HG02798 (cell line): ENCODE results near the gene ATP6V1A.

Experiments used
- ATAC-seq: cut with Tn5 transposase; IDR thresholded peaks from one replicate; pipeline ENCODE4 v1.9.1; 2021; ENCODE audit warnings: mild to moderate bottlenecking; ENCODE audit not compliant: unreplicated experiment, poor library complexity

ATP6V1A gene

DNA sequence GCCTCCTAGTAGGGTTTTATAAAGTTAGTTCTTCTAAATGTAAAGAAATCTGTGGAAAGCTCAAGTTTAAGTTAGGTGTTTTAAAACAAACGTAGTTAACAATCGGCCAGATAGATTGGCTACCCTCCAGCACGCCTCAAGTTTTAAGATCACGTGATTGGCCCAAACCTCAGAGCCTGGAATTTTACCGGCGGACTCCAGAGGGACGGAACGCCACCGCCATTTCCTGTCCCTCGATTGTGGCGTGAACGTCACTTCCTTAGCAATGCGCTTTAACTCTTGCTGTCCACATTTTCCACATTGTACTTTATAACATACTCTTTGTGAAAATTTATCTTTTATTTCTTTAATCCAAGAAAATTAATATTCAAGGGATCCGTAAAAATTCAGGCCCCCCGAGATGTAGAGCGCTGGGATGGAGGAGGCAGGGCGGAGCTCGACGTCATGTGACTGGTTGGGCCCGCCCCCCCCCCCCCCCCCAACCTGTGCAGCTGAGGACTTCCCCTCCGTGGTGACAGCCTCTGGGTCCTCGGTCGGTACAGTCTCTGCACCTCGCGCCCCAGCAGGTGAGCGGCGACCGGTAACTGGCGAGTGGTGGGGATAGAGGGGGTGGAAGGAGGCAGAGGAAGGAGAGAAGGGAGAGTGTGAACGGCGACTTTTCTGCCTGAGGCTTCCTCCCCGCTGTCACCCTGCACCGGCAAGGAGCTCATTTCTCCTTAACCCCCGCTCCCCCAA, at the start of gene ATP6V1A:
Gene ATP6V1A (plus strand): TSS at position 488 of the 735 bp plus-strand sequence. CDS start 31,719 bp downstream, outside the sequence.
- peak; percentile 47 for ATAC-seq

DNA sequence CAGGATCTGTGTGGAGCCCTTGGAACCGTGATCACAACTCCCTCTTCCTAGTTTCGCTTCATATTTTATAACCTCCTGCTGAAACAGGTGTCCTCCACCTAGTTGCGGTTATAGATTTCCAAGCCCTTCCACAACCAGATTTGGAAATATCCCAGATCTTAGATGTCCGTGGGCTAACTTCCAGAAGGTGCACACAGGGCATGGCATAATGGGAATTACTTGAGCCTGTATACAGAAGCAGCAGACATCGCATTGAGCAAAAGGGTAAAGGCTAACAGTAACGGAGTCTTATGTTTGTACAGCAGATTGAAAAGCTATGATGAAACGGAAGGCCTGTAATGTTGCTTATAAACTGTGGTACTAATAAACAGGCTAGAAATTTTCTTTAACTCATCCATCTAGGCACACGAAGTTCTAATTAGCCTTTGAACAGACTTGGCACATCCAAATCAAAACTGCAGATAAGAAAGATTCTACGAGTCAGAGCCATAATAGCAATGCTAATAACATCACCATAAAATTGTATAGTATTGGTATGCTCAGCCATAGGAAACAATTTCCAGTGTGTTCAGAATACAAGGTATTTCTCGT, 49.2 kb upstream of the ATP6V1A start:
- ATAC-seq, result no peak

DNA sequence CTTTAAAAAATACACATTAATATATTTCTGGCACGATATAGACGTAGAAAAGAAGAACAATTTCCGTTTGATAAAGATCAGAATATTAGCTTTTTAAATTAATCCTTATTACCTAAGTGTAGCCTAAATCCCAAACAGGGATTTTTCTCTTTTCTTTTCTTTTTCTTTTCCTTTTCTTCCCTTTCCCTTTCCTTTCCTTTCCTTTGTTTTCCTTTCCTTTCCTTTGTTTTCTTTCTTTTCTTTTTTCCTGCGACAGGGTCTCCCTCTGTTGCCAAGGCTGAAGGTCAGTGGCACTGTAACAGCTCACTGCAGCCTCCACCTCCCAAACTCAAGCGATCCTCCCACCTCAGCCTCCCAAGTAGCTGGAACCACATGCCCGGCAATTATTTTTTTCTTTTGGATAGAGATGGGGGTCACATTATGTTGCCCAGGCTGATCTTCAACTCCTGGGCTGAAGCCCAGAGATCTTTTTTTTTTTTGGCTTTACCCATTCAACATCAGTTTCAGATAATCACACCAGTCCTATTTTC, 48.6 kb upstream of the ATP6V1A start:
- ATAC-seq, result no peak

DNA sequence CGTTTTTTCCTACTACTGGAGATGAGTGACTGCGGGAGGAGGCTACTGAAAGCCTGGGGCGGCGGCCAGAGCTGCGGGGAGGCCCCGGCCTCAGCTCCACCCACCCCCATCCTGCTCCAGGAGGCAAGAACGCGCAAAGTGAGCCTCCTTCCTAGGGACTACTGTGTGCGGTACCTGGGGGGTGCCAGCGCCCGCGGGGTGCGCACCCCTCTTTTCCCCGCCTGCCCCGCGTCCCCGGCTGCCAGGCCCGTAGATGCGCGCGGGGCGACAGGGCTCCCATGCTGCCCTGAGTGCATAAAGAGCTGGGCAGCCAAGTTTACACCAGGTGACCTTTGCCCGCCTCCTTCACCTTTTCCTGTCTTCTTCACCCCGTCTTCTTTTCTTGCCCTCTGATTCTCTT, 47.9 kb upstream of the ATP6V1A start:
- ATAC-seq, result no peak

DNA sequence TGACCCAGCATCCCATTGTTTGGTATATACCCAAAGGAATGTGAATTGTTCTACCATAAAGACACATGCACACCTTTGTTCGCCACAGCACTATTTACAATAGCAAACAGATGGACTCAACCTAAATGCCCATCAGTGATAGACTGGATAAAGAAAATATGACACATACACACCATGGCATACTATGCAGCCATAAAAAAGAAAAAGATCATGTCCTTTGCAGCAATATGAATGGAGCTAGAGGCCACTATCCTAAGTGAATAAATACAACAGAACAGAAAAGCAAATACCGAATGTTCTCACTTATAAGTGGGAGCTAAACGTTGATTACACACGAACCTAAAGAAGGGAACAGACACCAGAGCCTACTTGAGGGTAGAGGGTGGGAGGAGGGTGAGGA, 39.0 kb upstream of the ATP6V1A start:
- no peak for ATAC-seq

DNA sequence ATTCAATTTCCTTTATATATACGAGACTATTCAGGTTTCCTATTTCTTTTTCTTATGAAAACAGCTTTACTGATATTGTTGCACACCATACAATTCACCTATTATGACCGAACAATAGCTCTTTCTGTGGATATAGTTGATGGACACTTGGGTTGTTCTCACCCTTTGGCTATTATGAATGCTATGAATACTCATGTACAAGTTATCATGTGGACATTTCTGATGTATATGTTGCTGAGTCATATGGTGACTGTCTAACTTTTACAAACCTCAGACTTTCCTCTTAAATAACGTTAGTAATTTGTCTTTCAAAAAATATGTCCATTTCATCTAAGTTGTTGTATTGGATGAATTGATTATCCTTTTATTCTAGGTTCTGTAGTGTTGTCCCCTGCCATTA, 34.7 kb upstream of the ATP6V1A start:
- no peak for ATAC-seq

DNA sequence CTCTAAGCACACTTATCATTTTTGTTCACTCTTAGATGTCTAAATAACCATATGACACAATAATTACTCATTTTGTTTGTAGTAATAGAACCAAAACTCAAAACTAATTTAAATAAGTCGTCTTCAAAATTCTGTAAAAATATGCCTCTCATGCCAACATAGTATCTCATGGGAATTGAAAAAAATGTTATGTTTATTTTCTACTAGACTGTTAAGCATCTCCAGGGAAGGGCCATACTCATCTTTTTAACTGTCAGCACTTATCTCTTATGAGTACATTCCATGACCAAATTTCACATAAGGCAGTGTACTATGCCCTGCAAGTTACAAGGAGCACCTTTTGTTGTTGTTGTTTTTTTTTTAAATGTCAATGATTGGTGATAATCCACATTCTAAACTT, 32.1 kb upstream of the ATP6V1A start:
- ATAC-seq, result no peak

DNA sequence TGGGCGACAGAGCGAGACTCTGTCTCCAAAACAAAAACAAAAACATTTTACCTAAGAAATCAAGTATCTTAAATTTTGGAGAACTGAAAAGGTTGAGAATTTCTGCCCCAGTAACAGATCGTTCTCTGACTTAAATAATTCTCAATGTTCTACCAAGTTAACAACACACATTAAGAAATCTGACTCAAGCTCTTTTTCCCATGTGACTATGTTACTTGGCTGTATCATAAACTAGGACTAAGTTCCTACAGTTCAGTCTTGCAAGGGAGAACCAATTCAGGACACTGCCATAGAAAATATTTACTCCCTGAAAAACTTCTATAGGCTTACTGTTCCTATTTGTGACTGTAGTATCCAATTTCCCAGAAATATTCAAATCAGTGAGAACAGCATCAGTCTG, 29.5 kb upstream of the ATP6V1A start:
- ATAC-seq, result no peak

DNA sequence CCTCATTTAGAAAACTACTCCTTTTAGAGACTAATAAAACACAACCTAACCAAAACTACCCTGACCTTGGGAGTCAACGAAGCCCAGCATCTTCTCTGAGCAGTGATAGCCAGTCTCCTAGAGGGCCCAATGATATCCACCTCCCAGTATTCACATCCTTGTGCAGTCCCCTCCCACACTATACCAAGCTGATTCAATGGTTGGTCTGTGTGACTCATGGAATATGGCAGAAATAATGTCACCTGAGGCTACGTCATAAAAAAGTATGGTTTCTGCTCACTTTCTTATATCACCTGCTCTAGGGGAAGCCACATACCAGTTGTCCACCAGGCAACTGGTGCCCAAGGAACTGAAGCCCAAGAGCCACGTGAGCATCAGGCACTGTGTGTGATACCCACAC, 29.0 kb upstream of the ATP6V1A start:
- ATAC-seq, result no peak

DNA sequence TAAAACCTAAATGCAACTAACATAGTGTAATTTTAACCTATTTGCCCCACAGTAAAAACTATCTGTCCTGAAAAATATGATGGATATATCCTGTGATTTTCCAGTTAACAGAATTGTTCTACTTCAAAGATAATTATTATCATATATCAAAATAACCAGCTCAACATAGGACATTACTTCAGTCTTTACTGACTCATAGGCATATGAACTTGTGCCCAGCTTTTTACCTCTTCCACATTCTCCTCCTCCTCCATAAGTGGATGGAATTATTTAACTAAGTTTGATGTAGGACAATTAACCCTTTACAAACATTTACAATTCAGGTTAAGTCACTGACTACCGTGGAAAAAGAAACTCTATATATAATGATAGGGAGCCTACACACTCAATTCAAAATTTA, 27.5 kb upstream of the ATP6V1A start:
- ATAC-seq, result no peak

DNA sequence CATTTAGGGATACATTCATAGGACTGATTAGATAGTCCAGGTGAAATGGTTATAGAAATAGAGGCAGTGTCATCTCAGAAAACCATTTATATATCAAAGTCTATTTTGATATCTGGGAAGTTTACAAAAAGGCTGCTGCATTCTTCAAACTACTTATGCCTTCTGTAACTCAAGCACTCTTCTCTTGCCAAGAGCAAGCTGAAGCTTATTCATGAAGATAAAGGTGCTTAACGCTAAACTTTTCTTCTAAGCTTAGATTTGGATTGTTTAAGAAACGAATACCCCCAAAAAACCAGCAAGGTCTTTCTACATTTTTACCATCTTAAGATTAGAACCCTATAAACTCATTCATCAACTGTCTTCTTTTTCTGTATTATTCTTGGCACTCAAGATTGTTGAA, 27.1 kb upstream of the ATP6V1A start:
- ATAC-seq, result no peak

DNA sequence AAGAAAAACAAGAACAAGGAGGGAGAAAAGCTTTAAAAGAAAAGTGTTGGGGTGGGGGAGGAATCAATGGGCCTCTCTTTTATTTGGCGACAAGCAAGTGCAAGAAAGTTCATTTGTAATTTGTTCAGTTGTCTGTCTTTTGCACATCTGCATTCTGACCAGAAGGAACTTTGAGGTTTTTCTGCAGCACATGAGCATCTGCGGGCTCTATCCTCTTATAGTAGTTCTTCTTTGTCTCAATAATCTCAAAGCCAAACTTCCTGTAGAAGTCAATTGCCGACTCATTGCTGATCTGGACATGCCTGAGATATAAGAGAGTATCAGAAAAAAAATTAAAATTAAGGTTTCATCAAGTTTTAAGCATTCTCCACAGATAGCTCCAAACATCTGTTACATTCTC, 25.2 kb upstream of the ATP6V1A start:
- no peak for ATAC-seq

DNA sequence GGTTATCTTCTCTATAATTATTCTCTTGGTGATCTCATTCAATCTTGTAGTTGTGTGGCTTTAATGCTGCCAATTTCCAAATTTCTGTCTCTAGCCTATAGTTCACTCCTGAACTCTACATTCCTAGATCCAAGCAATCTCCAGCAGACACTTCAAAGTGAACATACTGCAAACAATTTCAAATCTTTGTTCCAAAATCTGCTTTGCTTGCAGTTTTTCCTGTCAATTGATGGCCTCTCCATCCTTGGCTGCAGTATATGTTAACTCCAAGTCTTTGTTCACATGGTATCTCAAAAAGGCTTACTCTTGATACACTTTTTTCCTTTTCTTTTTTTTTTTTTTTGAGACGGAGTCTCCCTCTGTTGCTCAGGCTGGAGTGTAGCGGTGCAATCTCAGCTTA, 18.2 kb upstream of the ATP6V1A start:
- no peak for ATAC-seq

DNA sequence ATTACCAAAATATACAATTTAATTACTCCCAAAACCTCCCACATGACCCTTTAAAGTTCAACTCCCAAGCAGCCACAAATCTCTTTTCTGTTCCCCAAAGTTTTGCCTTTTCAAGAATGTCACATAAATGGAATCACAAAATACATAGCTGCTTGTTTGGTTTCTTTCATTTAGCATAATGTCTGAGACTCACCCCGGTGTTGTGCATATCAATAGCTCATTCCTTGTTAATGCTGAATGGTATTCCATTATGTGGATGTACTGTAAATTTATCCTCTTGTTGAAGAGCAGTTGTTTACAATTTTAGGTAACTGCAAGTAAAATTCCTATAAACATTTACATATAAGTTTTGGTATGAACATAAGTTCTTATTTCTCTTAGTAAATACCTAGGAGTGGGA, 16.3 kb upstream of the ATP6V1A start:
- ATAC-seq, result no peak

DNA sequence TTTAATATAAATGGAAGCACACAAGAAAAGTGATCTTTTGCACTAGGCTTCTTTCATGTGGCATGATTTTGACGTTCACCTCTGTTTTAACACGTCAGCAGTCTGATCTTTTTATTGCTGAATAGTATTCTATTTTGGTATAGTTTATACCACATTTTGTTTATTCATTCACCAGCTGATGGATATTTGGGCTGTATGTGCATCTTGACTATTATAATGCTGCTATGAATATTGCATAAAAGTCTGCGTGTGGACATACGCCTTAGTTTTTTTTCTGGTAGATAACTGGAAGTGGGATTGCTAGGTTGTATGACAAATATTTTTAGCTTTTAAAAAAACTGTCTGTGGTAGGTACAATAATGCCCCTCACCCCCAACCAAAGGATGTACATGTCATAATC, 15.1 kb upstream of the ATP6V1A start:
- no peak for ATAC-seq

DNA sequence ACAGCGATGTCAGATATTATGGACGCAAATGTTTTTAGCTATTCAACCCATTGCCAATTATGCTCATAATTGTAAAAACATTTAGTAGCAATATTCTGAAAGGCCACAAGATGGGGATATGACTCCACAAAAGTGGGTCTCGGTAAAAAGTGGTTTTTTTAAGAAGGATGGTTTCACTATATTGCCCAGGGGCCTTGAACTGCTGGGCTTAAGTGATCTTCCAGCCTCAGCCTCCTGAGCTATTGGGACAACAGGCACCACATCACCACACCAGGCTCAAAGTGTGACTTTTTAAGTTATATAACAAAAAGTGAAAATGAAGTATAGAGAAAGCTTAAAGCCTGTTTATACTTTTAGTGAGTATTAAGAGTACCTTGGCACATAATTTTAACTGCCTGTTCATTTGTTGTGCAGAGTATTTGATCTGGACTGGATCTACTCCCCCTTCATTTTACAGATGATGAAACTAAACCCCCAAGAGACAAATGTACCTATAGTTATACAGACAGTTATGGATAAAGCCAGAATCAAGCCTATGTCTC, 10.2 kb upstream of the ATP6V1A start:
- peak; percentile 76 for ATAC-seq

DNA sequence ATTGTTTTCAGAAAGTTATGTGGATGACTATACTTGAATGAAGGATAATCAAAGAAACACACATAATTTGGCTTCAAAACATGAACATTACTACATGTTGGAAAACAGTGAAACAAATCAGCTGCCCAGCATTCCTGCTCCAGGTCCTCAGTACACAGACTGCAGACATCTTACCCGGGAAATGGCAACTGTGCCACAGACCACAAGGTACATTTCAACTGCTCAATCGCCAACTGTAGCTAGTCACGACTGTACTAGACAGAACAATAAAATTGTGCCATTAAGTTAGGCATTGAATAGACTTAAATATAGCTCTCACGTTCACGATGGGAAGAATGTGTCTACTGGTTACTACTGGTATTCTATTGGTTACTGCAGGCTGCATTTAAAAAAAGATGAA, 5.7 kb upstream of the ATP6V1A start:
- no peak for ATAC-seq

DNA sequence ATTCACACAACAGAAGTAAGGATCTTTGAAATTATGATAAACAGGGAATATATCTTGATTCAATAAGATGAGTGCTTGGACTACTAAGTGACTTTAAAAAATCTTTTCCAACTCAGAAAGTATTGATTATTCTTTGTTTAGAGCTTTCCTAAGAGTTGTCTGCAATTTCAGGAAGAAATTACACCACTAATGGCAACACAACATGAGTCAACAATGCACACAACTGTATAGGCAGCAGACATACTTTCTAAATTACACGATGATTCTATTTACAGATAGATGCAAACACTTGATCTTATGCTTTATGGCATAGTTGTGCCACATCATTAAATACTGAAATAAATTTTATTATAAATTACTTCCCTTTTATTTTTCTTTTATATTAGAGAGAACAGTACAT, 5.2 kb upstream of the ATP6V1A start:
- ATAC-seq, result no peak

DNA sequence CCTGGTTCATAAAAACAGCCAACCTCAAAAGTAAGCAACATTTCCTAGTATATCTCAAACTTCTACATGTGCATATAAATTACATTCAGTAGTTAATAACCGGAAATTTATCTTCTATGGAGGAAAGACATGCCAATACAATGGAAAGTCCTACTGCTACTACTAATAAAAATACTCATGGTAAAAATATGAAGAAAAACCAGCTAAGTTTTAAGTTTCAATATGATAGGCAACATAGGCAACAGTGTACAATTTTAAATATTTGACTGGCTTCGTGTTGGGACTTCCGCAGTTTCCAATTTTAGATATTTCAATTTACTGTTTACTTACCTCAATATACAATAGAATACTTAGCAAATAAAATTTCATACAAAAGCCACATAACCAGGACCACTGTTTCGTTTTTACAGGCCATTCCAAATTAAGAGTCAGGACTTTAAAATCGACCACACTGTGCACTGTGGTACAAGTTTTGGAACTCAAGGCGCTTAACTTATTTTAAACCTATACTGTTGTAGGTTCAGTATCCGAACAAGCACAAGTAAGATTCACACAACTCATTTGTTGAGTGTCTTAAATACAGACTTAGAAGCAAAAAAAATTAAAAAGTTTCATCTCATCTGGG, 3.7 kb upstream of the ATP6V1A start:
- no peak for ATAC-seq

DNA sequence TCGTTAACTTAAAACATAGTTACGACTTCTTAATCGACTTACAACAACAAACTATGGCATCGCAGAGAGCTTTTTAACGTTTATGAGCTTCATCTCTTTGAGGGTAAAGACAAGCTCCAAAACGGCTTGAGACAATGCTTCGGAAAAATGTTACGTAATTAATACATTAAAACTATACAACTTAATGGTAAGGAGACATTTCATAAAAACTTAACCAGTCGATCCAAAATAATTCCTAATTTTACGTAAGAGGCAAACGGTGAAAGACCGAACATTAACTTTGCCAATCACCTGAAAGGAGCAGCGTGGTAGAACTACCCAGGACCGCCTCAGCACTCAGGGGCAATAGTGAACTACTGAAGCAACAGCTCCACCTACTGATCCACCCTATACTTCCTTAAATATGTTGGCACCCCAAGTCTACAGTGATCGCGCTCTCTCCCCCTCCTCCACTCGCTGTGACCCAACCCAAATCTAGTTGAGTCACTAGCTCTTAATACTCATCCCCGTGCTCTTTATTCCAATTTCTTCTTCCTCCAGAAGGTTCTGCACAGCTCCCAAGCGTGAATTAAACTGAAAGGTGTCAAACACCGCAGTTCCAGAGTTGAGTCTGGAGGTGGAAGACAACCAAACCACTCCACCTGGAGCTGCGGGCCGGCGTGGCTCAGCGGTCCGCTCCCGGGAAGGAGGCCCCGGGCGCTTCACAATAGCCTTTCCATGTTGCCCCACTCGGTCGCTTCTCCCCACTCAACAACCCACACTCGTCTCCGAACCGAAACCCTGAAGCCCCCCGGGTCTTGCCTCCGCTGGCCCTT, 1.7 kb upstream of the ATP6V1A start:
- peak; percentile 64 for ATAC-seq
